Stimulated activated naive CD8-positive, alpha-beta T cell treated with anti-CD3 and anti-CD28 coated beads, Interleukin-15, Interleukin-2, amounts not matched to agents 100 ng/mL and 50 ng/mL, for 24 hours (primary cell): ENCODE measurements around the gene ALDH1A3.
A peak's percentile ranks its signal among the peaks of the same experiment; 100 is the strongest.

Experiments used
- H3K27ac Mint-ChIP-seq: one replicate; pipeline ENCODE4 v1.8.0; 2021; ENCODE audit warnings: mild to moderate bottlenecking, mixed read lengths
- H3K27me3 Mint-ChIP-seq: one replicate; pipeline ENCODE4 v1.8.0; 2021; ENCODE audit warnings: mixed read lengths
- H3K36me3 Mint-ChIP-seq: one replicate; pipeline ENCODE4 v1.8.0; 2021; ENCODE audit warnings: low read depth, mixed read lengths
- H3K4me1 Mint-ChIP-seq: one replicate; pipeline ENCODE4 v1.8.0; 2021; ENCODE audit warnings: low read depth, mixed read lengths
- H3K4me3 Mint-ChIP-seq: one replicate; pipeline ENCODE4 v1.8.0; 2021; ENCODE audit warnings: mild to moderate bottlenecking, mixed read lengths
- H3K9me3 Mint-ChIP-seq: one replicate; pipeline ENCODE4 v1.8.0; 2021; ENCODE audit warnings: mixed read lengths

The ALDH1A3 gene

GRCh38 chr15:100867433-100867832 is 12.2 kb upstream of the ALDH1A3 start:
- peaks cover 3% of the 10 kb centered on the region for H3K27me3 Mint-ChIP-seq
- H3K9me3 Mint-ChIP-seq = no peaks in the 10 kb centered on the region
- no peak overlapping the region for H3K27ac Mint-ChIP-seq
- H3K4me3 Mint-ChIP-seq = no peak overlapping the region
- no peaks in the 10 kb centered on the region for H3K36me3 Mint-ChIP-seq
- no peaks in the 10 kb centered on the region for H3K4me1 Mint-ChIP-seq

DNA sequence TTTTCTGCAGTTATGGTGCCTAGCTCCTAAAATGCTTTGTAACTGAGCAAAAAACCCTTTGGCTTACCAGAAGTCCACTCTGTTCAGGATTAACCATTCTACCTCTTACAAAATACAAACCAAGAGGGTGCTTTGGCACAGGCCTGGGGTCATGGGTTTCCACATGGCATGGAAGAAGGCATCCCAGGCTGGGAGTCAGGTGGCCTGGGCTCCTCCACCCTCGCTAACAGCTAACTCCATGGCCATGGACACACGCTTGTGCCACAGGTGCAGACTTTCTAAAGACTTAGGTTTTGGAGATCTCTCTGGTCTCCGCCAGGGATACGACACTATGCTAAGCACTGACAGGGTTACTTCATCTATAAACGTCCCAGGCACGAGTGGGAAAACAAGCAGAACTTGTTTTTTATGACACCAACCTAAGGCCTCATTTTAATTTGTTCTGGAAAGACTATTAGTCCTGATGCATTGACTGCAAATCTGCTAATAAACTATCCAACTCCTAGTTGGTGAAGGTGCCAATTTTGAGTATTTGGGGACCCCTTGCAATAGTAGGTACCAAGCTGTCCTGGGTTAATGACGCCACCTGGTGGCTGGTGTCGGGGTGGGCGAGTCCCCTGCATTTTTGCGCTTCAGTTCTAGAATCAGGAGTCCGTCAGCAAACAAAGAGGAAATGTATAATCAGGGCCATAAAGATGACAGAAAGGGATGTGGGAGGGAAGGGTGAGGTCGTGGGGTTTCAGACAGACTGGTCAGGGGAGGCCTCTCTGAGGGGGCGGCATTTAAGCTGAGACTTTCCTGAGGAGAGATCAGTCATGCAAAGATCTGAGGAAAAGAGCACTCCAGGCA is 10.3 kb upstream of the ALDH1A3 start:
- peaks cover 10% of the 10 kb centered on the region for H3K27me3 Mint-ChIP-seq
- H3K4me1 Mint-ChIP-seq = no peaks in the 10 kb centered on the region
- H3K36me3 Mint-ChIP-seq = no peaks in the 10 kb centered on the region
- H3K9me3 Mint-ChIP-seq = no peaks in the 10 kb centered on the region
- no peak overlapping the region for H3K4me3 Mint-ChIP-seq
- H3K27ac Mint-ChIP-seq = no peak overlapping the region

DNA sequence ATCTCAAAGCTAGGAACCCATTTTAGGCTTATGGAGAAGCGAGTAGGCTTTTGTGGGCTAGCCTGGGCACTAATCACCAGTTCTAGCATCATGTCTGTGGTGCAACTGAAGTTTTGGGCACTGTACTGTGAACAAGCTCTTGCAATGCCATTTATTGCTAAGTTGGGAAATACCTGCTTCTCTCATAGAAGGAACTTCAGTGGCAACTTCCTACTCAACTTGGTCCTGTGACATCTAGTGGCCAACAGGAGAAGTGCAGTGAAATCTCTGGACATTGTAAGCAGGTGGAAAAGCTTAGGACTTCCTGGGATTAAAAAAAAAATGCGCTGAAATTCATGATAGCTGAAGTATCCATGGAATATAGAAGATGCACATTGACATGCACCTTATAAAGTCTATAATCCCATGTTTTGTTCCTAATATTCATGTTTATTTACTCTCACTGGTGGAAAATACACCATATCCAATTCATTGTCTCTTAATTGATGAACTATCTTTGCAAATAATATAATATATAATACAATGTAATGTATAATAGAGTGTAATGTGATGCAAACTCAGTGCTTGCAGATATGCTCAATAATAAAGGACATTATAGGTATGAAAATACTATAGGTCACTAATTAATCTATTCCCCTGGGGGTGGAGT is 6.5 kb upstream of the ALDH1A3 start:
- H3K27me3 Mint-ChIP-seq = peaks cover 29% of the 10 kb centered on the region
- H3K4me1 Mint-ChIP-seq = no peaks in the 10 kb centered on the region
- H3K9me3 Mint-ChIP-seq = no peaks in the 10 kb centered on the region
- H3K4me3 Mint-ChIP-seq = no peak overlapping the region
- H3K36me3 Mint-ChIP-seq = no peaks in the 10 kb centered on the region
- no peak overlapping the region for H3K27ac Mint-ChIP-seq

DNA sequence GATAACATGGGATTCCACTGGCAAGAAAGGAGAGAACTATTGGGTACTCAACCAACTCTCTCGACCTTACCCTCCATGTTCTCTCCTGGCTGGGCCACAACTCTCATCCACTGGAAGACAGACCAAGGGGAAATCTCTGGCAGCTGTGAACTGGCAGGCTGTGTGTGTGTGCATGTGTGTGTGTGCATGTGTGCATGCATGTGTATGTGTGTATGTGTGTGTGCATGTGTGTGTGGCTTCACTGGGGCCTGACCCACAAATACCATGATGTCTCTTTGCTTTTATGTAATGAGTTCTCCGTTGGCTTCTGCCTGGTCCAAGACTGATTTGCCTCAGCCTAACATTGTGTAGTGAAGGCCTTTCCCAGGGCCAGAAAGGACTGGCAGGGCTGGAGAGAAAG is 4.1 kb upstream of the ALDH1A3 start:
- H3K36me3 Mint-ChIP-seq = no peaks in the 10 kb centered on the region
- peaks cover 9% of the 10 kb centered on the region for H3K4me1 Mint-ChIP-seq
- no peaks in the 10 kb centered on the region for H3K9me3 Mint-ChIP-seq
- H3K27ac Mint-ChIP-seq = no peak overlapping the region
- H3K27me3 Mint-ChIP-seq = peaks cover 37% of the 10 kb centered on the region
- H3K4me3 Mint-ChIP-seq = no peak overlapping the region

- Mint-ChIP-seq H3K27me3 (peaks cover 42% of the 10 kb centered on the region), H3K27ac (no peak overlapping the region), H3K4me1 (peaks cover 12% of the 10 kb centered on the region), H3K36me3 (no peaks in the 10 kb centered on the region), H3K9me3 (no peaks in the 10 kb centered on the region), H3K4me3 (no peak overlapping the region)
These were observed 3.7 kb upstream of the ALDH1A3 start for GRCh38 chr15:100875976-100876375.

- H3K27ac Mint-ChIP-seq = no peak overlapping the region
- peaks cover 13% of the 10 kb centered on the region for H3K4me1 Mint-ChIP-seq
- H3K36me3 Mint-ChIP-seq = no peaks in the 10 kb centered on the region
- H3K4me3 Mint-ChIP-seq = no peak overlapping the region
- peaks cover 57% of the 10 kb centered on the region for H3K27me3 Mint-ChIP-seq
- no peaks in the 10 kb centered on the region for H3K9me3 Mint-ChIP-seq
These were observed 2.1 kb upstream of the ALDH1A3 start for GRCh38 chr15:100877551-100877950.

DNA sequence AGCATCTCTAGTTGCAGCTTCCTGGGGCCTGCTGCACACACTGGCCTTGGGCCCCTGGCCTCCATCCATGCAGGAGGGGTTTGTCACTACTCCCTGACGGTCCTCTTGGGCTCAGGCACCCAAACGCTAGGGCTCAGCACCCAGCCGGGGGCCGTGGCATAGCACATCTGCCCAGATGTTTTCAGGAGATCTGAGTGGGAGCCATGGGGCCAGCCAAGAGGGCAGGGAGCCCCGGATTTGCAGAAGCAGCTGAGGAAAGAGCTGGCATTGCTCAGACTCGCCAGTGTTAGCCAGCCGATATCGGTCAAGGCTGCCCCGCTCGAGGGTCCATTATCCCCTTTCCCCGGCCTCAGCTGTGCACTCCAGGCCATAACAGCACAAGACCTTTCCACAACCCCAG is 1.5 kb upstream of the ALDH1A3 start:
- H3K36me3 Mint-ChIP-seq = no peaks in the 10 kb centered on the region
- H3K9me3 Mint-ChIP-seq = no peaks in the 10 kb centered on the region
- H3K4me1 Mint-ChIP-seq = peaks cover 13% of the 10 kb centered on the region
- H3K27me3 Mint-ChIP-seq = peaks cover 63% of the 10 kb centered on the region
- H3K4me3 Mint-ChIP-seq = peak overlapping the region; percentile 68
- no peak overlapping the region for H3K27ac Mint-ChIP-seq

GRCh38 chr15:100878648-100879047 is 983 bp upstream of the ALDH1A3 start:
- peaks cover 67% of the 10 kb centered on the region for H3K27me3 Mint-ChIP-seq

GRCh38 chr15:100879061-100879463 is 569 bp upstream of the ALDH1A3 start:
- Mint-ChIP-seq H3K4me1 (peaks cover 13% of the 10 kb centered on the region), H3K36me3 (no peaks in the 10 kb centered on the region), H3K4me3 (no peak overlapping the region), H3K9me3 (no peaks in the 10 kb centered on the region), H3K27ac (no peak overlapping the region), H3K27me3 (peaks cover 67% of the 10 kb centered on the region)

More at GRCh38 chr15:100878648-100879047, 983 bp upstream of the ALDH1A3 start:
- Mint-ChIP-seq H3K36me3 (no peaks in the 10 kb centered on the region), H3K27ac (no peak overlapping the region), H3K4me3 (peak overlapping the region; percentile 68), H3K4me1 (peaks cover 13% of the 10 kb centered on the region), H3K9me3 (no peaks in the 10 kb centered on the region)

- peaks cover 77% of the 10 kb centered on the region for H3K27me3 Mint-ChIP-seq
- peak overlapping the region; percentile 31 for H3K4me3 Mint-ChIP-seq
- H3K36me3 Mint-ChIP-seq = no peaks in the 10 kb centered on the region
- H3K4me1 Mint-ChIP-seq = peaks cover 13% of the 10 kb centered on the region
- no peak overlapping the region for H3K27ac Mint-ChIP-seq
- H3K9me3 Mint-ChIP-seq = no peaks in the 10 kb centered on the region
These were observed 687 bp downstream of the ALDH1A3 start for GRCh38 chr15:100880139-100880896.

DNA sequence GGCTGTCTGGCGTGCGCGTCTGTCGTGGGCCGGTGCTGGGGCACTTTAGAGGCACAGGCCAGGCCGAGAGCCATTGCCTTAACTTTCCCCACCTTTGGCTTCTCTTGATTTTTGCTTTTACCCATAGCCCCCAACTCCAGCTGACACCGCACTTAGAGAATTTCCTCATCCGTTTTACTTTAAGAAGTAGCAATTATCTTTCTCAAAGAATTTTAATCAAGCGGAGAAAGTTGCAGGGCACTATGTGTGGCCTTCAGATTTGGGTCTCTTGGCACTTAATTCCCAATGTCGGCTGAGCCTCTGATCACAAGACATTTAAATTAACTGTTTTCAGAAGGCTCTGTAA is 1.2 kb downstream of the ALDH1A3 start:
- H3K9me3 Mint-ChIP-seq = no peaks in the 10 kb centered on the region
- H3K27ac Mint-ChIP-seq = no peak overlapping the region
- H3K36me3 Mint-ChIP-seq = no peaks in the 10 kb centered on the region
- peaks cover 13% of the 10 kb centered on the region for H3K4me1 Mint-ChIP-seq
- H3K27me3 Mint-ChIP-seq = peaks cover 83% of the 10 kb centered on the region
- H3K4me3 Mint-ChIP-seq = no peak overlapping the region

DNA sequence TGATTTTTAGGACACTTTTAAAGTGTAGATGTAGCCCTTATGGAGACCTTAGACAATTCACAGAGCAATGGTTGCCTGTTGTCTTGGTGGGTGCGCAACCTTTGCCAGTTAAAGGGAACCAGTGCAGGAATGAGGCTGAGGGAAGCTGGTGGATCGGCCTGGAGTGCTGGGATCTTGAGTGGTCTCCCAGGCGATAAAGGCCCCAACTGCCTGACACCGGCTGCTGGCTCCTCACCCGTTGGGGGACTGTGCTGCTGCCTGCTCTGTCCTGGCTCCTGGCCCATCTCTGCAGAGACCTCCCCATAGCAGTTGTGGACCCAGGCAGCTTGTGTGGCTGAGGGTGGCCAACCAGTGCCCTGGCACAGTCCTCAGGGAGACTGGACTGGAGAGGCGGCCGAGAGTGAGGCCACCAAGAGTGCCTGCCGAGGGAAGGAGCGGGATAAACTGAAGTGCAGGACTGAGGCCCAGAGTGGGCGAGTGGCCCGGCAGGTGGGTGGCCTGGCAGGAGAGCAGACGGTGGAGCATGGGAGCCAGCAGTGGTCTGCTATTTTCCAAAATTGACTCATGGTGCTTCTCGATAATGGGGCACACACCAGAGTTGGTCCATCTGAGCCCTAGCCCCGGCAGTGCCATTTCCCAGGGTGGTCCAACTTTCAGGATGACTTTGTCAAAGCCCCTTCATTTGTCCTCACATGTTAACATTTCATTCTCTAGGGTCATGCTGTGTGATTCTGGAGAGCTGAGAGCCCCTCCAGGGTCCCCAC is 2.1 kb downstream of the ALDH1A3 start:
- H3K36me3 Mint-ChIP-seq = no peaks in the 10 kb centered on the region

DNA sequence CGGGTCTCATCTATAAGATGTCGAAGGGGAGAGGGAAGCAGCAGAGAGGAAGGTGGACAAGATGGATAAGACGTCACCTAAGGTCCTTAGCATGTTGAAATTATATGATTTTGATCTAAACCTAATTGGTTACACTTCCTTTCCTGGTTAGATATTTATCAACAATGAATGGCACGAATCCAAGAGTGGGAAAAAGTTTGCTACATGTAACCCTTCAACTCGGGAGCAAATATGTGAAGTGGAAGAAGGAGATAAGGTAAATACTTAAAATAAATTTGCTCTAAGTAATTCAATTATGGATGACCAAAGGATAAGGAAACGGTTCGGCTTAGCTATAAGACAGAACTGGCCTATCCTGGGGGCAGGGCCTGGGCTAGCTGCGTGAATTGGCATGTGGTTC is 5.5 kb downstream of the ALDH1A3 start:
- H3K36me3 Mint-ChIP-seq = no peaks in the 10 kb centered on the region
- no peak overlapping the region for H3K27ac Mint-ChIP-seq
- no peak overlapping the region for H3K4me3 Mint-ChIP-seq
- H3K9me3 Mint-ChIP-seq = no peaks in the 10 kb centered on the region
- peaks cover 68% of the 10 kb centered on the region for H3K27me3 Mint-ChIP-seq
- H3K4me1 Mint-ChIP-seq = peaks cover 8% of the 10 kb centered on the region

More for the DNA sequence above, 2.1 kb downstream of the ALDH1A3 start:
- Mint-ChIP-seq H3K4me1 (peaks cover 13% of the 10 kb centered on the region), H3K9me3 (no peaks in the 10 kb centered on the region), H3K27me3 (peaks cover 78% of the 10 kb centered on the region), H3K27ac (no peak overlapping the region), H3K4me3 (no peak overlapping the region)

DNA sequence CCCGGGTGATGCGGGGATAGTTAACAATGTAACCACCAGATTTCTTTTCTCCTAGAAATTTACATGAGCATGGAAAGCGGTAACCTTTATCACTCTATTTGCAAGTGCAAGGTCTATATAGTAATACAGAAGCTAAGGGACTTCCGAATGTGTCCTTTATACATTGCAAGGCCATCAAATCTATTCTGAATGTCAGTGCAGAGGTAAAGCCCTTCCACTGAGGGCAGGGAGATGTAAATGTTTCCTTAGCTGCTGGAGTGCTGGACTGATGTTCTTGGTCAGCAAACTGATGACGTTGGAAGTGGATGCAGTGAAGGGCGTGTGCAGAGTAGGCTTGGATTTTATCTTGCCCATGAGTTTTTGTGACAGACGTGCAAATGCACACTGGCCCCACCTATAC is 6.2 kb downstream of the ALDH1A3 start:
- Mint-ChIP-seq H3K27ac (no peak overlapping the region), H3K4me1 (peaks cover 3% of the 10 kb centered on the region), H3K9me3 (no peaks in the 10 kb centered on the region), H3K27me3 (peaks cover 66% of the 10 kb centered on the region), H3K4me3 (no peak overlapping the region), H3K36me3 (no peaks in the 10 kb centered on the region)
